Liver (tissue), 3 donors: ENCODE measurements around the gene ST7.

Experiments used
- CTCF ChIP-seq: fragments of 150-350 bp; IDR thresholded peaks from 2 replicates; pipeline ENCODE4 v1.5.1; 2017; ENCODE audit warnings: improper control_type of control experiment, low read depth, low read length; ENCODE audit not compliant: missing input control
- HNF4A ChIP-seq, 2 donors: conservative IDR thresholded peaks; 2 replicates each; pipeline ENCODE4 v1.6.1; 2016; ENCODE audit warnings: antibody characterized with exemption in 2 of 2, mild to moderate bottlenecking in 2 of 2
- JUND ChIP-seq, 2 donors: IDR thresholded peaks; 2 replicates each; pipeline ENCODE4 v1.6.1; 2016; ENCODE audit warnings: antibody characterized with exemption in 2 of 2
- MAX ChIP-seq: IDR thresholded peaks from 2 replicates; pipeline ENCODE4 v1.6.1; 2016; ENCODE audit warnings: antibody characterized with exemption
- REST ChIP-seq: IDR thresholded peaks from 2 replicates; pipeline ENCODE4 v1.6.1; 2016; ENCODE audit warnings: antibody characterized with exemption, mild to moderate bottlenecking
- SP1 ChIP-seq: IDR thresholded peaks from 2 replicates; pipeline ENCODE4 v1.6.1; 2018; ENCODE audit warnings: antibody characterized with exemption, mild to moderate bottlenecking
- donor health status: healthy.
- donor health status: healthy.

- TF ChIP-seq CTCF (no peak), JUND (IDR thresholded peaks at IDR 0.05) (no peak), REST (no peak), MAX (no peak), HNF4A (conservative IDR thresholded peaks at IDR 0.05) (no peak), SP1 (no peak)
Observed at GRCh38 chr7:117217106-117218035, 264.1 kb downstream of the ST7 start.
